ENCODE measurements around the gene NAPSA.

Gene NAPSA

GRCh38 chr19:50332244-50333038 lies 33.0 kb downstream of the NAPSA start:
- in situ Hi-C loops (cut with HindIII; ENCODE audit: low sequenced_read_pairs) = loop anchor here (5.0 kb wide), 1 partner anchor 50 kb away; no protein-coding TSS in a partner anchor

- in situ Hi-C loops (cut with HindIII; ENCODE audit: low sequenced_read_pairs) = loop anchor here (5.0 kb wide), 1 partner anchor 50 kb away; no protein-coding TSS in a partner anchor
Measured at GRCh38 chr19:50331994-50332243, 33.5 kb downstream of the NAPSA start.

- in situ Hi-C loops (cut with HindIII; ENCODE audit: low sequenced_read_pairs) = loop anchor here (5.0 kb wide), 1 partner anchor 49 kb away; no protein-coding TSS in a partner anchor
Measured at GRCh38 chr19:50331221-50331993, 34.0 kb downstream of the NAPSA start.

- in situ Hi-C loops (cut with HindIII; ENCODE audit: low sequenced_read_pairs) = loop anchor here (5.0 kb wide), 1 partner anchor 48 kb away; no protein-coding TSS in a partner anchor
Measured at GRCh38 chr19:50330365-50331078, 34.9 kb downstream of the NAPSA start.

DNA sequence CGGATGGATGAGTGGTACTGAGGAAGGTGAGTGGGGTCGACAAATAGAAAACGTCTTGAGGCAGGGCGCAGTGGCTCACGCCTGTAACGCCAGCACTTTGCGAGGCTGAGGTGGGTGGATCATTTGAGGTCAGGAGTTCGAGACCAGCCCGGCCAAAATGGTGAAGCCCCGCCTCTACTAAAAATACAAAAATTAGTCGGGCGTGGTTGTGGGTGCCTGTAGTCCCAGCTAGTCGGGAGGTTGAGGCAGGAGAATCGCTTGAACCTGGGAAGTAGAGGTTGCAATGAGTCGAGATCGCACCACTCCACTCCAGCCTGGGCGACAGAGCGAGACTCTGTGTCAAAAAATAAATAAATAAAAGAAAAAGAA lies 35.5 kb downstream of the NAPSA start:
- in situ Hi-C loops (cut with HindIII; ENCODE audit: low sequenced_read_pairs) = loop anchor here (5.0 kb wide), 1 partner anchor 48 kb away; no protein-coding TSS in a partner anchor

DNA sequence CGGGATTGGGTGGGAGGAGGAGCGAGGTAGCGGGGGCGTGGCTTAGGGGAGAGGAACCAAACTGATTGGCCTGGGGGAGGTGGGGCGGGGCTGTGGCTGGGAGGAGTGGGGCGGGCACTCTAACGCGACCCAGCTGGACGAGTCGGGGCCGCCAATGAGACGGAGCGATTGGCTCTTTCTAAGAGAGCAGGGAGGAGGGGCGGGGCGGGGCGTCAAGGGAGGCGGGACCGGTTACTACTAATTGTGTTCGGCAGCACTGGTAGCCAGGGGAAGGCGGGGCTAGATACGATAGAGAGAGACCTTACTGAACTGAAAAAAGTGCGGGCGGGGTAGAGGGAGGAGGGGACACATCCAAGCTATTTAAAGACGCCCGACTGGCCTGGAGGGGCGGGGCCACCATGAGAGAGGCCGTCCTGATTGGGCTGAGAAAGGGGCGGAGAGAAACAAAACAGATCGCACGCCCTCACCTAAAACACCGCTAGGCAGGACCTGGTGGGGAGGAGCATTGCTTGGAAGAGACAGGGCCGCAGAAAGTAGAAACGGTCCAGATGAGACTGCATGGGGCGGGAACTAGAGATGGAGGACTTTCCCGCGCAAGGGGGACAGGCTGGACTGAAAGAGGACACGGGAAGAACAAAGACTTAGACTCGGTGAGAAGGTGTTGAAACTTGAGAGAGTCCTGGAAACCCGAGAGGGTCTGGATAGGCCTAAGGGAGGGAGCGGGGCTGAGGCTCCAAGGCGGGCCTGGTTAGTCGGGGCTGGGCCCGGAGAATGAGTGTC lies 36.1 kb downstream of the NAPSA start, which contains the start of gene KCNC3:
Gene KCNC3, minus strand, starts transcription at position 232 of the 780 bp plus-strand sequence. CDS start 295 bp downstream, outside the sequence.
- in situ Hi-C loops (cut with HindIII; ENCODE audit: low sequenced_read_pairs) = no loop called here

GRCh38 chr19:50328873-50329145 lies 36.6 kb downstream of the NAPSA start:
- in situ Hi-C loops (cut with HindIII; ENCODE audit: low sequenced_read_pairs) = no loop called here

GRCh38 chr19:50328224-50328872 lies 37.1 kb downstream of the NAPSA start:
- in situ Hi-C loops (cut with HindIII; ENCODE audit: low sequenced_read_pairs) = no loop called here

- in situ Hi-C loops (cut with HindIII; ENCODE audit: low sequenced_read_pairs) = no loop called here
Measured at GRCh38 chr19:50327461-50328223, 37.8 kb downstream of the NAPSA start.

DNA sequence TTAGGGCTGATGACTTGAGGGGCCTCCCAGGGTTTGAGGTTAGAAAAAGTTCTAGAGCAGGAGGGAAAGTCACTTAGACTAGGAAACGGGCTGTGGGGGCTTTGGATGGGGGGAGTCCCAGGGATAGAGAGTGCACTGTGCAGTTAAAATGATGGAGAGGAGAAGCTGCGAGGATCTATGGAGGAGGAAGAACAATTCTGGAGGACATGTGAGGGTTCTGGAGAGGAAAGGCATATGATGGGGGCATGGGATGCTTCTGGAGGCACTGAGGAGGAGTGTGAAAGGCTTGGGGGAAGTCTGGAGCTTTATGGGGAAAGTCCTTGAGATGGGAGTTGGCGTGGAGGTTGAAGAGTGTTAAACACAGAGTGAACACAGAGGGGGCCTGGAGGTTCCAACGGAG lies 38.4 kb downstream of the NAPSA start:
- in situ Hi-C loops (cut with HindIII; ENCODE audit: low sequenced_read_pairs) = no loop called here

DNA sequence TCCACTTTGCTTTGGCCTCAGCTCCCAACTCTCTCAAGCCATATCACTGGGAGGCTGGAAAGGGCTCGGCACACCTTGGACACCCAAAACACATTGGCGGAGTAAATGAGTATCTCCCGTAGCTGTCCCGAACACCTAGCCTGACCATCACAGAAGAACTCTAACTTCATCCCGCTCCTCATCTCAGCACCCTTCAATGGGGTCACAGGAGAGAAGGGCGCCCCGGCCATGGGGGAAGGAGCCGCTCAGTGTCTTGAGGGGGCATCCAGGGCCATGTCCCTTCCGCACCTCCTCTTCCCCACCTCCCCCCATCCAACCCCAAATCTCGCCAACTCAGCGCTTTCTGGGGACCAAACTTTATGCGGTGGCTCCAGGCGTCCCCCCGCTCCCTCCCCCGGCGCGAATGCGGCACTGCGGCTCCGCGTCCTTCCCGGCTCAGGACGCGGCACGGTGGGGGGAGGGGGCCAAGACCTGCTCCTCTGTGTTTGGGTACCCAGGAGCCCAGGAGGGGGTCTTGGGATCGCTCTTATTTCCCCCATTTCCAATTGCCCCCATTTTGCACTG lies 39.3 kb downstream of the NAPSA start:
- in situ Hi-C loops (cut with HindIII; ENCODE audit: low sequenced_read_pairs) = no loop called here

GRCh38 chr19:50325310-50326100 lies 39.9 kb downstream of the NAPSA start:
- in situ Hi-C loops (cut with HindIII; ENCODE audit: low sequenced_read_pairs) = no loop called here

GRCh38 chr19:50324331-50324730 lies 41.1 kb downstream of the NAPSA start:
- in situ Hi-C loops (cut with HindIII; ENCODE audit: low sequenced_read_pairs) = no loop called here

DNA sequence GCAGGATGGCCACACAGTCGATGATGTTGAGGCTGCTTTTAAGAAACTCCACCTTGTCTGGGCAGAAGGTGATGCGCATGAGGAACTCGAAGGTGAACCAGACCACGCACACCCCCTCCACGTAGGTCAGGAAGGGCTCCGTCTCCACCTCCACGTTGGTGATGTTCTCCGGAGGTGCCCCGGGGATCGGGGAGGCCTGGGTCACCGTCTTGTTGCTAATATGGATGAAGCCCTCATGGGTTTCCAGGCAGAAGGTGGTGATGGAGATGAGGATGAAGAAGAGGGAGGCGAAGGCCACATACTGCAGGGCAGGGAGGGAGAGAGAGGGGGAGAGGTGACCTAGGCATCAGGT lies 41.7 kb downstream of the NAPSA start:
- in situ Hi-C loops (cut with HindIII; ENCODE audit: low sequenced_read_pairs) = no loop called here

DNA sequence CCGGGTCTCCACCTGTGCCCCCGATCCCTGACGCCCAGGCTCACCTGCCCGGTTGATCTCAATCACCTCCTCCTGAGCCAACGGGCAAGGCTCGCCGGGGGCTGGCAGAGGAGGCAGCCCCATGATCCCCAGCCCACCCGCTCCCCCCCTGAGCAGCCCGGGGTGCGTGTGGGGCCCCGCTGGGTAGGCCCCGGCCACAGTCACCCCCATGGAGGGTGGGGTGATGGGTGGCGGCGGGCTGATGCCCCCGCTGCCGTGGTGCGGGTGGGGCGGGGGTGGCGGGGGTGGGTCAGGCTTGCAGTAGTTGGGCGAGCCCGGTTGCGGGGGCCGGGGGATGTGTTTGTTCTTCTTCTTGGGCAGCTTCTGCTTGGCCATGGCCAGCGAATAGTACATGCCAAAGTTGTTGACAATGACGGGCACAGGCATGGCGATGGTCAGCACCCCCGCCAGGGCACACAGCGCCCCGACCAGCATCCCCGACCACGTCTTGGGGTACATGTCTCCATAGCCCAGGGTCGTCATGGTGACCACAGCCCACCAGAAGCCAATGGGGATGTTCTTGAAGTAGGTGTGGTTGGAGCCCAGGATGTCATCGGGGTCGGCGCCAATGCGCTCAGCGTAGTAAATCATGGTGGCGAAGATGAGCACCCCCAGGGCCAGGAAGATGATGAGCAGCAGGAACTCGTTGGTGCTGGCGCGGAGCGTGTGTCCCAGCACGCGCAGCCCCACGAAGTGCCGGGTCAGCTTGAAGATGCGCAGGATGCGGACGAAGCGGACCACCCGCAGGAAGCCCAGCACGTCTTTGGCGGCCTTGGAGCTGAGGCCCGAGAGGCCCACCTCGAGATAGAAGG lies 42.3 kb downstream of the NAPSA start:
- in situ Hi-C loops (cut with HindIII; ENCODE audit: low sequenced_read_pairs) = no loop called here

DNA sequence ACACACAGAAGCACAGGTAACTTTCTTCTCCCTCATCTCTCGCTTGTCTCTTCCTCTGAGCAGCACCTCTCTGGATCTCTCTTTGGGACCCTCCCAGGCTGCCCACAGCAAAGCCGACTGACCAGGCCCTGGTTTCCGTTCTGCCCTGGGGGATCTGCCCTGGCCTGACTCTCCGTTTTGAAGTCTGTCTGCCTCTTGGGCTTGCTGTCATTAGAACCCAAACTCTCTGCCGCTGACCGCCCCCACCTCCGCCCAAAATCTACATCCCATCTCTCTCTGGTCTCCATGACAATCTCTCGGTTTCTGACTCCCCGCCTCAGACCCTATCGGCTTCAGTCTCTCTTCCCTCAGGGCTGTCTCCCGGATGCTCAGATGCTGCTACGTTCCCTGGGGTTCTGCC lies 43.2 kb downstream of the NAPSA start:
- in situ Hi-C loops (cut with HindIII; ENCODE audit: low sequenced_read_pairs) = no loop called here

- in situ Hi-C loops (cut with HindIII; ENCODE audit: low sequenced_read_pairs) = no loop called here
Measured at GRCh38 chr19:50321831-50322230, 43.6 kb downstream of the NAPSA start.

- in situ Hi-C loops (cut with HindIII; ENCODE audit: low sequenced_read_pairs) = no loop called here
Measured at GRCh38 chr19:50320596-50320995, 44.8 kb downstream of the NAPSA start.

Measured in endothelial cell of hepatic sinusoid (primary cell).